Amygdala (tissue), 56 donors: ENCODE data around the gene EEFSEC.

Experiments
- DNase-seq, 56 donors: peaks; one replicate each; lab custom pipeline; 2025; lab: John Stamatoyannopoulos, UW

Gene EEFSEC

DNA sequence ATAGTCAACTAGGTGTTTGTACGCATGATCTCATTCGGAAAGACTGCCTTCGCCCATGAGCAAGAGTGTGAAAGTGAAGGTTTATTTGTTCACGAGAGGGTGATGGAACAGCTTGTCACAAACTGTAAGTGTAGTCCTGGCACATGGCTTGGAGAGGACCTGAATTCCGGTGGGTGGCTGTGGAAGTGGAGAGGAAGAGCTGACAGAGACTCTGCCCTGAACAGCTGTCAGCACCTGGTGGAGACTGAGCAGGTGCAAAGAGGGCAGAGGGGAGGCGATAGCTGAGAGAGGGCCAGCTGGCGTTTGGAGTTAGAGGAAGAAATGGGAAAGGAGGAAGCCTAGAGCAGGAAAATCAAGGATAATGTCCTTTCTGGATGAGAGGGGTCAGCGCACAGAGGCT, 155.7 kb downstream of the EEFSEC start:
- no peak for DNase-seq

DNA sequence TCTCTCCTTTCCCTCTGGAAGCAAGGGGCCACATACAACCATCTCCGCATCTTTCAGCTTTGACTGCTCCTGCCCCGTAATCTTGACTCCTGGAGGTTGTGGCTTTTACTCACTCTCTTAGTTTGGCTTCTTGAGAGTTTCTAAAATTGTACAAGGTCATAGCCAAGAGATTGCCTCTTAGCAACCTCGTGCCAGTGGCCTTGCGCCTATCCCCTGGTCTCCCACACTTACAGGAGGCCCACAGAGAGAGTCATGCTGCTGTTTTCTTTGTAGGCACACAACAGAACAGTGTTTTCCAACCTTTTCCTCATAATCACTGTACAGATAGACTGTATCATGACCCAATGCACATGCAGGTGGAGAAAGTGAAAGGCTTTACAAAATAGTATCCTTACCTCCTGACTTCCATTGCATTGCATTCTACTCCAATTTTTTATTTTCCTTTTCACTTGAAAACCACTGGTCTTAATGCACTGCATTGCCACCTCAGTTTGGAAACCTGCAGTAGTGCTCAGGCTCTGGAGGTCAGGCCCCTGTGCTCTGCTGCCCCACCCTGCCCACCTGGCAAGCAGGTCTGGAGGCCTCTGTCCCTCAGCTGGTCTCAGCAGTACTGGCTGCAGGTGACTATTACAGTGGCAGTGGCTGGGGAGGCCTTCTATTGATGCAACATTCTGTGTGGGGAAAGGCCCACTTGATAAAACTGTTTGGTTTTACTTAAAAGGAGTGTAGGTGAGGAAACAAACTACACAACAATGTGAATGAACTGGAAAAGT, 157.2 kb downstream of the EEFSEC start:
- no peak for DNase-seq

DNA sequence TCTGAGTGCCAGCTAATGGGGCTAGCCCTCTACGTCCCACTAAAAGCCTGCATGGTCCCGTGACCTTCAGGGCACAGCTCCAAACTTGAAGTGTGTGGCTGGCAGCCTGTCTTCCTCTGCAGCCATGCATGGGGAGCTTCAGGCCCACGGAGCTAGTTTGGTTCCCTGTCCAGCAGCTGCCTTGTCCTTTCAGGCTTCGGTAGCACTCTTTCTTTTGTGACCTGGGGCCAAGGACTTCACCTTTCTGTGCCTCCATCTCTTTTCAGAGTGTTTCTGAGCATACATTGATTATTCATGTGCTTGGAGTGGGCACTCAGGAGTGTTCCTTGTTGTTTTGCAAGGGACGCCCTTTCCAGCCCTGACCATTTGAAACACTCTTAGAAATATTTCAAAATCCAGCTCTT, 158.2 kb downstream of the EEFSEC start:
- DNase-seq, result peak in 4 of 56 donors; percentile 10 to 24 (median 16)

DNA sequence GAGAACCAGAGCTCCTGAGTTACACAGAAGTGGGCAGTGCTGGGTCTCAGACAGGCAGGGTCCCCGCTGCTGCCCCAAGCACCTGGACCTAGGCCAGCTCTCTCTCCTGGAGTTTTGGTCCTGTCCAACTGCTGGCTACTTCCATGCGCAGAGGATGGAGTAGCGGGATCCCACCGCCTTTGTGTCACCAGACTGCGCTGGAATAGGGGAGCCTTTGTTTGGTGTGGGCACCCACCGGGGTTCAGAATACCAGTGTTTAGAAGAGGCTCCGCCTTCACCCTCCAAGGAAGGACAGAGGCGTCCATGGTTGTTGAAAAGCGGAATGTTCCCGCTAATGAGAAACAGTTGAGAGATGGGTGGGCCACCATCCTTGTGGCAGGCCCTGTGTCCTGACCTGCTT, 159.0 kb downstream of the EEFSEC start:
- no peak for DNase-seq

DNA sequence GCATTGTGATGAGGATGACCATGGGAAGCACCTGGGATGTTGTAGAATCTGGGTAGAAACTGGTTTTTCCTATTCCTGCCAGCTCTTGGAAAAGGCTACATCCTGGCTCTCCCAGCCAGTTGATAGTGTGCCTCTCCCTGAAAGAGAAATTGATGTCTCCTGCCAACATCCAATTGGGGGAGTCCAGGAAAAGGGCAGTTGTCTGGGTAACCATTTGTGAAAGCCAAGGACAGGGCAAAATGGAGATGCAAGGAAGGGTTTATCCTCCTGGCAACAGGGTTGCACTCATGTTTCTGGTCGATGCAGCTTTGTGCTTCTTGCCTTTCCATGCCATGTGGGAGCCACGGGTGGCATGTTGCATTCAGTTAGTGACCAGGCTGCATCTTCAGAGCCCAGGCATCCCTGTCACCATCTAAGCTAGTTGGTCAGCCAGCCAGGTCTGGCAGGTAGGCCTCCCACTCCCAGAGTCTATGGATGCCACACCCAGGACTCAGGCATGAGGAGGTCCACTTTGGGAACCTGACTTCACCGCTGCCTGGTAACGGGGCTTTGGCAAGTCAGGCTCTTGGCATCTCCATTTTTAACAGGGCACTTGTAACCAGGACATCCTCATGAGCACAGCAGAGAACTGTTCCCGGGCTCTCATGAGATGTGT, 159.9 kb downstream of the EEFSEC start:
- no peak for DNase-seq

DNA sequence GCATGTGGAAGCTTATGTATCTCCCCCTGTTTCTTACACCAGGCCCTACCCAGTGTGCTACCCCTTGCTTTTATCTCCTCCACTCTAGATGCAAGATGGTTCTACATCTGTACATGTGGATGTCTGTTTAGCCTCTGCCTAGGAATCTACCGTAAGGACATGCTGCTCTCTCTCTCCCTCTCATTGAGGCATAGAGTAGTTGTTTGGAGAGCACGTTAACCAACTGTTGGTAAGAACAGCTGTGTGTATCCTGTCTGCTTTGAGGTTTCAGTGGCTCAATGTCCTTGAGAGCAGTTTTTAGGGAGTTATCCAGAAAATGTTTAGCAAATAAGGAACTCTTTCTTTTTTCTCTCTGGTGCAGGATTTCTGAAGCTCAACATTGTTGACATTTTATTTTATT, 160.7 kb downstream of the EEFSEC start:
- DNase-seq, result no peak

DNA sequence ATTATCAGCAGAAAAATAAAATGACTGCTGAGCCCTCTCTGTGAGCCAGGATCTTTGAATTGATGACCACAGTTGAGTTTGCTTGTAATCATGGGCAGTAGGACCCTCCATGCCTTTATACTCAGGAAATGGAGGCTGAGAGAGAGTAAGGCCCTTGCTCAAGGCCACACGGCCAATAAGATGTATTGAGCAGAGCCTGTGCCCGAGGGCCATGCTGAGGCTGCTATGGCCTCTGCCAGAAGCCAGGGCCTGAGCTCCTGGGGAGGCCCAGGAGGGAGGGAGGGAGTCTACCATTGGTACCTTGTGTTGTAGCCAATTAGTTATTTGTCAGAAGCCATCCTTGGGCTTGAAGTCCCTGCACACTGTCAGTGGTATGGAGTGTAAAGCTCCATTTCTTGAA, 162.0 kb downstream of the EEFSEC start:
- DNase-seq, result no peak

DNA sequence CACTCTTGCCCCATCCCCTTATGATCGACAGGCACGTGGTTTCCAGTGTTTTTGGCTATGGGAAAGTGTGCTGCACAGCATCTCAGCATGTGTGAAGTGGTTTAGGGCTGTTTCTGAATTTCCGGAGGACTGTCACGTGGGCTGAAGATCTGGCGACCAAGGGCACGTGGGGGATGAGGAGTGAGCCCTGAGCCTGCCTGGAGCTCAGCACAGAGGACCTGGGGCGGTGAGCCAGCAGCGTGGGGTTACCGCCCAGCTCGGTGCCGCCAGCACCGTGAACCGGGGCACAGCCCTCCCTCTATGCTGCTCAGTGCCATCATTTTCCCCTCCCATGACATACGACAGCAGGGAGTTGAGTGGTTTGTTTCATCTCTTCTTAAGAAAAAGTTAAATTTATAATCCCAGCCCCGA, 163.2 kb downstream of the EEFSEC start:
- no peak for DNase-seq

DNA sequence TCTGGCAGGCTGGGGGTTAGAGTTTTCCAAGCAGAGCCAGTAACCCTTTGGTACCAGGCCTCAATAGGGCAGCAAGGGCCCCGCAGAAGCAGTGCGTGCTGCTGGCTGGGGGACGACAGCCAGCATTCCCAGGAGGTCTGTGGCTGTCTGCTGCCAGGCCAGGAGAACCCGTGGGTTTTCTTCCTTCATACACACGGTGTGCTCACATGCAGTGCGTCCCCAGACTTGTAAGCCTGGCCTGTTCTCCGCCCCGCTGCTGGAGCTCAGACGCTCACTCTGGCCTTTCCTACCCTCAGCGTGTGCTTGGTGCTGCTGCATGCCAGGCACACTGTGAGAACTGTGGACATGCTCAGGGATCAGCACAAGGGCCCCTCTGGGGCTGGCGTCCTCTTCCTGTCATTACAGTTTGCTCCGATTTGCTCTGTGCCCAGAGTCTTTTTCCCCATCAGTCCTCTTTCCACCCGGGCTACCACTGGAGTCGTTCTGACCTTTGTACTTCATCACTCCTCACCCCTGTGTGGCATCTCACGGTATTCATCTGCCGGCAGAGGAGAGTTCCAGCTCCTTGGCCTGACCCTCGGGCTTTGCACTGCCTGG, 163.9 kb downstream of the EEFSEC start:
- no peak for DNase-seq

DNA sequence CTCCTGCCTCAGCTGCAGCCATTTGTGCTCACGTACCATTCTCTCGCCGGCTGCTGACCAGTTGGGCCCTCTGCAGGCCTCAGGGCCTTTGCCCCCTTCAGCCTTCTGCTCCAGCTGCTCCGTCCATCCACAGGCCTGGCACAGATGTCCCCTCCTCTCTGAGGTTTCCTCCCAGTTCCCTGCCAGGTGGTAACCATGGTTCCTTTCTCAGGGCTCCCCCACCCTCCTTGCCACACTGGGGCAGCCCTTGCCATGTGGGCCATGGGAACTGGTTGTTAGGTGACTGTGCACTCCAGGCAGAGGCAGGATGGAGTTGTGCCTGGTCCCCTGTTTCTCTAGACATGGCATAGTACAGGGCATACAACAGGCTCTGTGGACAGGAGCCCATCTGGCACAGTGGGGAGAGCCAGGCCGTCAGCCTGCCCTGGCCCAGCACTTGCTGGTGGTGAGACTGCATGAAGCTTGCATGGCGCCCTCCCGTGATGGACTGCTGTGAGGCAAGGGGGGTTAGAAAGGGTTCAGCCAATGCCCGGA, 164.5 kb downstream of the EEFSEC start:
- DNase-seq, result no peak

DNA sequence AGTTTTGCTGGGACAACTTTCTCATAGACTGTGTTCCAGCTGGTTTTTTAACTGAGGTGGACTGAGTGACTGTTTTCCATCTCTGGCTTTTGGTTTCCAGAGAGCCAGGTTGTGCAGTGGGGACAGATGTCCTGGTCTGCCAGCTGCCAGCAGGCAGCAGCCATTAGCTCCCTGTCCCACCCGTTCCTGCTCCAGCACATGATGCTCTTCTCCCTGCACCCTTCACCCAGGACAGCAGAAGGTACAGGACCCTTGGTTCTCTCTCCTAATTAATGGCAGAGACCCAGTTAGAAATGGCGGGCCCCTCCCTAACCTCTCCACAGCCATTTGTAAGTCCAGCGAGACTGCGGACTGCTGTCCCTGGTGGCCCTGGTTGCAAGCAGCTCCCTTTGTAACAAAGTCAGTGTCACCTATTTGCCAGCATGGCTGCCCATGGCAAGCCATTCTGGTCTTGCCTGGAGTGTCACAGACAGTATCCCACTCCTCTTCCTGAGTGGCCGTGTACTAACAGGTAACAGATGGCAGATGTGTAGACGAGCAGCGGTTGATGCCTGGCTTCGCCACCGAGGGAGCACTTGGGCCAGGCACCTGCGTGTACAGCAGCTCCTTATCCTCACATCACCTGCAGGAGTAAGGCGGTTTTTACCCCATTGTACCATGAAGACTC, 165.1 kb downstream of the EEFSEC start:
- no peak for DNase-seq

DNA sequence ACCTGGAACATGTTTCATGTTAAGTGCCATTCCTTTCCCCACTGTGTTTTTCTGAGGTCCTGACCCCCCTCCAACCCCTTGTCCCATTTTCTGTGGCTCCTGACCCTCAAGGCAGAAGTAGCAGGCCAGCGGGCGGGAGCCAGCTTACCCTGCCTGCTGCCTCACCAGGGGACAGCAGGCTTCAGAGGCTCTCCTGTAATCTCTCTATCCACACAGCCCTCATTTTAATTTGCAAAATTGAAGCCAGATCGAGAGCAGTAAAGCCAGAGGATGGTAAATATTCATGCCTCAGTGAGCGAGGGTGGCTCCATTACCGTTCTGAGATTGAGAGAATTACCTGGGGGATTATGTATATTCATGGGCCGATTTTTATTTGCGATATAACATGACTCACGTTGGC, 165.8 kb downstream of the EEFSEC start:
- DNase-seq, result no peak

DNA sequence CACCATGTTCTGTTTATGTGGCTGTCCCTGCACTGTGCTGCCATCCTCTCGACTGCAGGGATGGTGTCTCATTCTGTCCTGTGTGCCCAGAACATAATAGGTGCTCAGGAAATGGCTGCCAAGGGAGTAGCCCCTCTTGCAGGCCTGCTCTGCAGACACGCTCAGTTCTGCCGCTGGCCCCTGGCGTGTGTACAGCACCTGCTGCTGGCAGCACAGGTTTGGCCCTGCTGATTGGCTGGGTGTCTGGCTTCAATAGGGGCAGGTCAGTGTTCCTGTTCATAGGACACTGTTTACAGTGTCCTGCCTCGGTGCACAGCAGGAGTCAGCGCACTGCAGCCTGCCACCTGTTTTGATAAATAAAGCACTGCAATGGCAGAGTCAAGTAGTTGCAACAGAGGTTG, 166.5 kb downstream of the EEFSEC start:
- no peak for DNase-seq

DNA sequence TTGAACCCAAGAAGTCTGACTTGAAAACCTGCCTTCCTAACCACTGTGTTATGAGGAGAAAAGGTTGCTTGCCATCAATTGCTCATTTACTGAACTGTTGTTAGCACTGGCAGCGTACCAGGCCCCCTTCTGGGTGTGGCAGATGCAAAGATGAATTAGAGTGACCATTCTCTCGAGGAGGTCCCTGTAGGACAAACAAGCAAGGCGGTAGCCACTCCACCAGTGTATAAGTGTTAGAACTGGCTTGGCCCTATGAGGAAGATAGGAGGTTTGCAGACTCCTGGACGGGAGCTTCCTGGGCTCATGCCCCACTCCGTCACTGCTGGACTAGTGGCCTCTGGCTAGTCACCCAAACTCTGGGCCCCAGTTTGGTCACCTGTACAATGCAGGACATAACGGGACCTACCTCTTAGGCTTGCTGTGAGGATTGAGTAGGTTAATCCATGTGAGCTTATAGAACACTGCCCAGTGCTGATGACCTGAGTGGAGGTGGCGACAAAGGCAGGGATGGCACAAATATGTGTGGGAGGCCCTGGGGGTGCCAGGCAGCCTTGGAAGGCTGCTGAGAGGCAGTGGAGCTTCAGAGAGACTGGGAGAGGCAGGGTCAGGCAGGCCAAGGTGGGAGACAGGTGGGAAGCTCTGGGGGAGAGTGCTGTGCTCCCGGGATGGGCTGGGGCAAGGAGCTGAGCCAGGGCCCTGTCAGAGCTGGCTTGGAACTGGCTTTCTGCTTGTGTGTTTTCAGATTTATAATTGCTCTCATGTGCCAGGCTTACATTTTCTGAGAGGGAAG, 167.5 kb downstream of the EEFSEC start:
- no peak for DNase-seq

DNA sequence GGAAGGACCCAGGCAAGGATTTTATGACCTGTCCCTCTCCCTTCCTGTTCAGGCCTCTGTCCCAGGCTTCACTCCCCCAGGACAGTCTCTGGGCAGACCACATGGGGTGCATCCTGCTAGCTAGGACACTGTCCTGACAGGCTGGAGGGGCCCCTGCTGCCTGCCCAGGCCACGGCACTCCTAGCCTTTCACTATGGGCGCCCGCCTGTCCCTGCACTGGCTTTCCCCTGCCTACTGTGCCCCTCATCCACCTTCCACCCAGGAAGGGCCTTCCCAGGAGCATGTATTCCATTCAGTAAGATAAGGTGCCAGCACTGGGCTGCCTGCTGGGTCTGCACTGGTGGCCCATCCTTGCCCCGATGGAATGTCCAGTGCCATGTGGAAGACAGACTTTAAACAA, 168.1 kb downstream of the EEFSEC start:
- no peak for DNase-seq

DNA sequence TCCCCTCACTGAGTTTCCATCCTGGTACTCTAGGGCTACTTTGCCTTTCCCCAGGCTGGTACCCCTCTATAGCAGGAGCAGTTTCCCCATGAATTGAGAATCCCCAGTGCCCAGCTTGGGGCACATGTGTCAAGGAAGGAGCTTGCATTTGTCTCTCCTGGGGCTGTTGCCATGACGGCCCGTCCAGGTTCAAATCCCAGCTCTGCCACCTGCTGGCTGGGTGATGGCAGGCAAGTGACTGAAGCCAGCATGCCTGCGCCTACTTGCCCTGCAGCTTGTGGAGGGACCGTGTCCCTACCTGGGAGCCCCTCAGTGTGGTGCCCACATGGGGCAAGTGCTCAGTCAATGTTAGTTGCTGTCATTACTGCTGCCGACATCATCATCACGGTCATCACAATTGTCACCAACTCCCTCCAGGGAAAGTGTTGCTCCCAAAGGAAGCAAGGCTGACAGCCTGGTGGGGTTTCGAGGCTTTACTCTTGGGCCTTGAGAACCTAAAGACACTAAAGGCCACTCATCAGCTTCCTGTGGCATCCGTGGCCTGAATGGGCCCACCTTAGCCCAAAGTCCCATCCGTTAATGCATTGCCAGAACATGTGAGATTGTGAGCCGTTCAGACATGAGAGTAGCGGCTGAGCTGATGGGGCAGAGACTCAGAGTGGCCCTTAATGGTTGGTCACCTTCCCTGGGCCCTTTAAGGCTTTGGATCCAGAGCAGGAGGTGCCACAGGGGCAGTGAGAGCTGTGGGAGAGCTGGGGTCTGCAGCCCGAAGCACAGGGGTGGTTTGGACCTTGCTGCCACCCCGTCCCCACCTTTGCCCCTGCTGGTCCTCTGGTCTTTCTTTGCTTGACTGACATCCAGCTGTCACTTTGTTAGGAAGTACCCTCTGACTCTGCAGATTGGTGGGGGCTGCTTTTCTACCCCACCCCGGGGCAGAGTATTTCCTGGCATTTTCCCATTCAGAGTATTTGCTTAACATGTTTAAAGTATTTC, 169.0 kb downstream of the EEFSEC start:
- DNase-seq, result peak in 15 of 56 donors; percentile 9 to 54 (median 15)

DNA sequence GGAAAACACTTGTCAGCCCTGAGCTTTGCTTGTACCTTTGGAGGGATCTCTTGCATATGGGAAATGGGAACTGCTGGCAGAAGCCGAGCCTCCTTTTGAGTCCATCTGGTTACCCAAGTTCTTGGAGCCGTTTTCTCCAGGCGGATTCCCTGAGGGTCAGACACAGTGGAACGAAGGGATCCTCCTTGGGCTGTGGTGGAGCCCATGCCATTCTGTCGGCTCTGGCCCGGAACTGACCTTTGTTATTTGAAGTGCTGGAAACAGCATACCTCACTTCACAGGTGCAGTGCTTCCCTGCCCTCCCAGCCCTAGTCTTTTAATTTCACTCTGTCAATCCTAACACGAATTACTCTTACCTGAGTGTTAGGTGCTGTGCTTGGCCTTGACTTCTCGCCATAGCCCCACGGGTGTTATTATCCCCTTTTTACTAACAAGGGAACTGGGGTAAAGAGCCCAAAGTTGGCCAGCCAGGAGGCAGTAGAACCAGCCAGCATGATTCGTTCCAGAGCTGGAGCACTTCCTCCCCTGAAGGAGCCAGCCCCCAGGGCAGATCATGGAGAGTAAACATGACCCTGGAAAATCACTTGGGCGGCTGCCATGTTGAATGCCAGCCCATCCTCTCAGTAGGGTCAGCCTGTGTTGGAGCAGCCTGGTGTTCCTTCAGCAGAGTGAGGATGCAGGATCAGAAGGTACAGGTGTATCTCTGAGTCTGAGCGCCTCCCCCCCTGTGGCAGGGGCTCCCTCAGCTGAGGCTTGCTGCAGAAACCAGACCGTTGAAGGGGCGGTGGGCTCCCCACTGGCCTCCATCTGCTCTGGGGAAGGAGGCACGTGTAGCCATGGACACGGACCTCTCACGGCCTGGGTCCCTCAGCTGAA, 170.2 kb downstream of the EEFSEC start:
- no peak for DNase-seq
